ENCODE results near the gene MESD.
"Not testable (repeated sequence)": the region's sequence is repeated elsewhere in the genome, so short reads cannot be mapped to it uniquely, and the experiment has no call there.

The MESD gene

GRCh38 chr15:80965454-80965853 lies 24.2 kb downstream of the MESD start:
- DNase-seq (ENCODE audit: low spot score), result not testable (repeated sequence)

- DNase-seq (ENCODE audit: low spot score), result no peak
Observed at GRCh38 chr15:80958818-80959495, 30.7 kb downstream of the MESD start.

- peak; percentile 67 for DNase-seq (ENCODE audit: low spot score)
Observed at GRCh38 chr15:80957976-80958375, 31.6 kb downstream of the MESD start.

- DNase-seq (ENCODE audit: low spot score), result no peak
Observed at GRCh38 chr15:80957556-80957955, 32.1 kb downstream of the MESD start.

- DNase-seq (ENCODE audit: low spot score), result not testable (repeated sequence)
Observed at GRCh38 chr15:80955571-80956452, 33.8 kb downstream of the MESD start.

GRCh38 chr15:80953953-80954778 lies 35.5 kb downstream of the MESD start:
- no peak for DNase-seq (ENCODE audit: low spot score)

GRCh38 chr15:80953001-80953952 lies 36.3 kb downstream of the MESD start:
- DNase-seq (ENCODE audit: low spot score), result no peak

GRCh38 chr15:80951941-80952340 lies 37.7 kb downstream of the MESD start:
- no peak for DNase-seq (ENCODE audit: low spot score)

GRCh38 chr15:80950291-80951078 lies 39.1 kb downstream of the MESD start:
- DNase-seq (ENCODE audit: low spot score), result no peak

- no peak for DNase-seq (ENCODE audit: low spot score)
Observed at GRCh38 chr15:80949756-80950155, 39.9 kb downstream of the MESD start.

GRCh38 chr15:80948651-80949292 lies 40.8 kb downstream of the MESD start:
- DNase-seq (ENCODE audit: low spot score), result no peak

- DNase-seq (ENCODE audit: low spot score), result no peak
Observed at GRCh38 chr15:80946576-80946975, 43.0 kb downstream of the MESD start.

- DNase-seq (ENCODE audit: low spot score), result no peak
Observed at GRCh38 chr15:80945605-80946004, 44.0 kb downstream of the MESD start.

- DNase-seq (ENCODE audit: low spot score), result no peak
Observed at GRCh38 chr15:80944818-80945217, 44.8 kb downstream of the MESD start.

GRCh38 chr15:80942746-80943565 lies 46.7 kb downstream of the MESD start:
- DNase-seq (ENCODE audit: low spot score), result no peak

GRCh38 chr15:80942266-80942665 lies 47.4 kb downstream of the MESD start:
- DNase-seq (ENCODE audit: low spot score), result no peak

- no peak for DNase-seq (ENCODE audit: low spot score)
Observed at GRCh38 chr15:80940851-80941250, 48.8 kb downstream of the MESD start.

GRCh38 chr15:80940331-80940730 lies 49.3 kb downstream of the MESD start:
- no peak for DNase-seq (ENCODE audit: low spot score)

- DNase-seq (ENCODE audit: low spot score), result no peak
Observed at GRCh38 chr15:80939216-80939615, 50.4 kb downstream of the MESD start.

Measured in putamen (tissue), 1 donor.